H1 (cell line): ENCODE data around the gene RAB35. TPM values are rescaled to one million over a fixed set of nuclear protein-coding genes. Genes with fewer than 3 reads are reported as not detected.

Experiments
- CTCF ChIA-PET: fragments of 300-600 bp; sonication (Branson Sonifier 250); formaldehyde crosslinking; loops from one replicate; lab custom pipeline; 2021; ENCODE audit not compliant: partially characterized antibody; lab: Charles Lee
- POLR2A ChIA-PET: fragments of 300-600 bp; sonication (Branson Sonifier 250); formaldehyde crosslinking; loops from one replicate; lab custom pipeline; 2021; ENCODE audit warnings: inconsistent platforms; ENCODE audit not compliant: partially characterized antibody; lab: Charles Lee
- DNase-seq, 2 experiments: peaks; one replicate each; pipeline versions ENCODE4 v3.0.0 to v3.0.0-alpha.2; 2010 to 2022; ENCODE audit warnings: low spot score in 2 of 2, low read depth in 1 of 2, mixed read lengths in 1 of 2
- FAIRE-seq: peaks from 2 replicates; lab custom pipeline; 2011; peaks lifted over from hg19 to GRCh38; lab: Jason Lieb, UNC
- H2AFZ ChIP-seq: 2 replicates; pipeline ENCODE4 v1.8.1; 2012; ENCODE audit warnings: low read length, inconsistent platforms
- H2AK5ac ChIP-seq: 2 replicates; pipeline ENCODE4 v1.6.1; 2013; ENCODE audit warnings: low read depth, low read length
- H2BK120ac ChIP-seq: replicated peaks from 2 replicates; pipeline ENCODE3; 2013; ENCODE audit warnings: low read depth, low read length, inconsistent platforms
- H2BK12ac ChIP-seq: 2 replicates; pipeline ENCODE4 v1.6.1; 2013; ENCODE audit warnings: low read depth, low read length
- H2BK15ac ChIP-seq: 2 replicates; pipeline ENCODE4 v1.6.1; 2013; ENCODE audit warnings: low read length
- H2BK20ac ChIP-seq: 2 replicates; pipeline ENCODE4 v1.6.1; 2013; ENCODE audit warnings: low read length
- H2BK5ac ChIP-seq: 2 replicates; pipeline ENCODE4 v1.6.1; 2013; ENCODE audit warnings: low read depth, low read length
- H3K14ac ChIP-seq: 2 replicates; pipeline ENCODE4 v1.6.1; 2013; ENCODE audit warnings: inconsistent platforms; ENCODE audit not compliant: insufficient read length
- H3K18ac ChIP-seq: 2 replicates; pipeline ENCODE4 v1.6.1; 2013; ENCODE audit warnings: low read length; ENCODE audit errors: extremely low read depth
- H3K23ac ChIP-seq: 2 replicates; pipeline ENCODE4 v1.6.1; 2013; ENCODE audit warnings: inconsistent platforms; ENCODE audit not compliant: insufficient read length
- H3K23me2 ChIP-seq: 2 replicates; pipeline ENCODE4 v1.6.1; 2013; ENCODE audit warnings: low read depth, low read length
- H3K27ac ChIP-seq: 2 replicates; pipeline ENCODE4 v1.6.1; 2011; ENCODE audit warnings: low read depth, low read length, inconsistent platforms
- H3K27me3 ChIP-seq, 4 experiments: replicated peaks in 1 of 4; 1 replicate in 1 of 4; 2 replicates in 3 of 4; pipeline versions ENCODE4 v1.6.1 to v1.8.1; 2011 to 2013; ENCODE audit warnings: low read length in 3 of 4, mild to moderate bottlenecking in 3 of 4, inconsistent platforms in 2 of 4, mixed read lengths in 2 of 4, moderate library complexity in 1 of 4; ENCODE audit not compliant: control insufficient read depth in 3 of 4, insufficient read depth in 3 of 4; ENCODE audit errors: extremely low read depth in 1 of 4
- H3K36me3 ChIP-seq, 4 experiments: 2 replicates each; pipeline versions ENCODE4 v1.6.1 to v1.8.1; 2011 to 2013; ENCODE audit warnings: mild to moderate bottlenecking in 4 of 4, low read length in 3 of 4, moderate library complexity in 2 of 4, control low read depth in 1 of 4, inconsistent platforms in 1 of 4; ENCODE audit not compliant: insufficient read depth in 4 of 4, control insufficient read depth in 2 of 4
- H3K4ac ChIP-seq: replicated peaks from 2 replicates; pipeline ENCODE3; 2013; ENCODE audit warnings: low read length, low read depth, mixed read lengths, inconsistent platforms; ENCODE audit not compliant: insufficient read length
- H3K4me1 ChIP-seq, 4 experiments: replicated peaks in 1 of 4; 1 replicate in 1 of 4; 2 replicates in 3 of 4; pipeline versions ENCODE4 v1.6.1 to v1.8.1; 2011 to 2013; ENCODE audit warnings: low read length in 3 of 4, inconsistent platforms in 2 of 4, mixed read lengths in 1 of 4; ENCODE audit not compliant: insufficient read depth in 4 of 4, control insufficient read depth in 3 of 4
- H3K4me2 ChIP-seq, 2 experiments: 2 replicates each; pipeline versions ENCODE4 v1.6.1 to v1.8.1; 2011 to 2013; ENCODE audit warnings: low read depth in 2 of 2, low read length in 2 of 2, control low read depth in 1 of 2, inconsistent platforms in 1 of 2, mild to moderate bottlenecking in 1 of 2; ENCODE audit not compliant: insufficient read depth in 1 of 2
- H3K4me3 ChIP-seq, 4 experiments: fragments of 200-600, 300-600 bp in 1 of 4; sonication (generic), shearing (Covaris generic), sonication (Bioruptor Twin) in 1 of 4; 2 replicates each; pipeline versions ENCODE4 v1.5.1 to v1.8.1; 2011 to 2016; ENCODE audit warnings: low read length in 4 of 4, low read depth in 3 of 4, control low read depth in 2 of 4, inconsistent platforms in 2 of 4, mild to moderate bottlenecking in 2 of 4, mixed read lengths in 1 of 4, moderate library complexity in 1 of 4; ENCODE audit not compliant: insufficient read depth in 2 of 4; ENCODE audit errors: extremely low read depth in 1 of 4
- H3K56ac ChIP-seq: replicated peaks from 2 replicates; pipeline ENCODE3; 2013; ENCODE audit warnings: low read depth, mild to moderate bottlenecking, mixed read lengths, low read length, inconsistent platforms; ENCODE audit not compliant: insufficient read length
- H3K79me1 ChIP-seq: 2 replicates; pipeline ENCODE4 v1.6.1; 2013; ENCODE audit warnings: low read depth, low read length, control low read depth
- H3K79me2 ChIP-seq, 2 experiments: 2 replicates each; pipeline versions ENCODE4 v1.6.1 to v1.8.1; 2012 to 2013; ENCODE audit warnings: low read length in 2 of 2, mild to moderate bottlenecking in 2 of 2, inconsistent platforms in 1 of 2; ENCODE audit not compliant: insufficient read depth in 2 of 2, control insufficient read depth in 1 of 2
- H3K9ac ChIP-seq, 4 experiments: replicated peaks in 1 of 4; 1 replicate in 1 of 4; 2 replicates in 3 of 4; pipeline versions ENCODE4 v1.6.1 to v1.8.1; 2011 to 2013; ENCODE audit warnings: low read depth in 3 of 4, low read length in 3 of 4, control low read depth in 2 of 4, mild to moderate bottlenecking in 2 of 4, moderate library complexity in 2 of 4, inconsistent platforms in 1 of 4; ENCODE audit errors: extremely low read depth in 1 of 4
- H3K9me3 ChIP-seq, 2 experiments: 2 replicates each; pipeline versions ENCODE4 v1.6.1 to v1.8.1; 2012 to 2013; ENCODE audit warnings: mild to moderate bottlenecking in 2 of 2, moderate library complexity in 2 of 2, control low read depth in 1 of 2, inconsistent platforms in 1 of 2, low read depth in 1 of 2, low read length in 1 of 2, mixed read lengths in 1 of 2; ENCODE audit not compliant: insufficient read depth in 2 of 2
- H4K20me1 ChIP-seq, 2 experiments: replicated peaks in 1 of 2; 2 replicates each; pipeline versions ENCODE3 to v1.8.1; 2011 to 2013; ENCODE audit warnings: inconsistent platforms in 2 of 2, low read length in 2 of 2, mild to moderate bottlenecking in 1 of 2; ENCODE audit not compliant: insufficient read depth in 2 of 2, control insufficient read depth in 1 of 2
- H4K5ac ChIP-seq: 2 replicates; pipeline ENCODE4 v1.6.1; 2013; ENCODE audit warnings: low read length, low read depth, mixed read lengths, inconsistent platforms; ENCODE audit not compliant: insufficient read length
- H4K8ac ChIP-seq: 2 replicates; pipeline ENCODE4 v1.8.0; 2013; ENCODE audit warnings: mild to moderate bottlenecking, moderate library complexity, low read length, inconsistent platforms; ENCODE audit not compliant: insufficient read depth; ENCODE audit errors: extremely low read depth
- H4K91ac ChIP-seq: replicated peaks from 2 replicates; pipeline ENCODE3; 2013; ENCODE audit warnings: low read length, mixed read lengths, inconsistent platforms; ENCODE audit not compliant: insufficient read length
- CBX5 ChIP-seq: fragments of 300-800, 300-1000 bp; sonication (generic); IDR thresholded peaks from 2 replicates; pipeline ENCODE4 v1.7.1; 2016; ENCODE audit warnings: antibody characterized with exemption, low read length, low read depth
- CBX8 ChIP-seq: fragments of 300-800, 300-1000 bp; sonication (generic); IDR thresholded peaks from 2 replicates; pipeline ENCODE4 v1.7.1; 2016; ENCODE audit warnings: low read depth, low read length, borderline replicate concordance
- CHD2 ChIP-seq: IDR thresholded peaks from 2 replicates; pipeline ENCODE4 v1.6.1; 2012; ENCODE audit warnings: low read length, improper control_type of control experiment
- GABPA ChIP-seq: IDR thresholded peaks from 2 replicates; pipeline ENCODE4 v1.6.1; 2011; ENCODE audit warnings: mild to moderate bottlenecking, low read length, moderate library complexity, borderline replicate concordance; ENCODE audit not compliant: insufficient read depth
- SIN3A ChIP-seq, 2 experiments: IDR thresholded peaks in 1 of 2; conservative IDR thresholded peaks in 1 of 2; 2 replicates each; pipeline ENCODE4 v1.6.1; 2011 to 2012; ENCODE audit warnings: low read length in 2 of 2, improper control_type of control experiment in 1 of 2, low read depth in 1 of 2, mild to moderate bottlenecking in 1 of 2
- SIX5 ChIP-seq: IDR thresholded peaks from 2 replicates; pipeline ENCODE4 v1.6.1; 2011; ENCODE audit warnings: mild to moderate bottlenecking, low read depth, low read length
- SRF ChIP-seq: IDR thresholded peaks from 2 replicates; pipeline ENCODE4 v1.6.1; 2011; ENCODE audit warnings: mild to moderate bottlenecking, low read depth, low read length, moderate library complexity
- SUZ12 ChIP-seq: fragments of 200-600 bp; sonication (generic); IDR thresholded peaks from 2 replicates; pipeline ENCODE4 v1.6.1; 2012; ENCODE audit warnings: mild to moderate bottlenecking, inconsistent platforms, low read length, moderate library complexity, mixed read lengths
- TAF1 ChIP-seq: IDR thresholded peaks from 2 replicates; pipeline ENCODE4 v1.6.1; 2011; ENCODE audit warnings: mild to moderate bottlenecking, low read depth, low read length
- TBP ChIP-seq: IDR thresholded peaks from 2 replicates; pipeline ENCODE4 v1.6.1; 2011; ENCODE audit warnings: low read depth, low read length, improper control_type of control experiment
- WGBS, 2 experiments: shearing (Covaris generic) in 1 of 2; methylation state at CpG; one replicate each; pipeline versions ENCODE4 v1.1.6 to v1.1.7; 2013 to 2015; ENCODE audit warnings: low lambda C conversion rate in 2 of 2, mixed read lengths in 2 of 2, inconsistent platforms in 1 of 2, low coverage in 1 of 2, missing lambda C conversion rate in 1 of 2; ENCODE audit not compliant: insufficient replicate concordance in 2 of 2, insufficient coverage in 1 of 2, insufficient read length in 1 of 2; ENCODE audit errors: extremely low coverage in 1 of 2, missing lambda C conversion rate in 1 of 2; 5-methylcytosine and 5-hydroxymethylcytosine counted together
- polyA plus RNA-seq, 7 experiments: library from polyadenylated mRNA; depleted of rRNA in 3 of 7; stranded (reverse) in 5 of 7; unstranded in 2 of 7; fragments of >200 nt in 5 of 7; fragments of 200-250 nt in 2 of 7; gene quantifications; 1 replicate in 5 of 7; 2 replicates in 1 of 7; 4 replicates in 1 of 7; pipeline versions ENCODE4 v1.2.1 to v1.2.3, GENCODE V29; 2011 to 2013; ENCODE audit warnings: missing spikeins in 2 of 7, mixed read lengths in 2 of 7
- total RNA-seq: library from RNA; stranded (reverse); fragmentation: NEBNext Ultra II Directional; extraction: Animal tissue kit (Norgen Biotek cat#: 25700); gene quantifications from 2 replicates; pipeline ENCODE4 v1.2.1, GENCODE V29; 2021
- TF ChIP-seq, protein P1 (sequence below): IDR thresholded peaks from 2 replicates; pipeline ENCODE4 v1.6.1; 2012; ENCODE audit warnings: inconsistent platforms

Gene RAB35
- total and polyA plus RNA-seq, 2 of the 8 experiments (the other 6 are each of a cell fraction or from before 2014, with no cell fraction given), result 33.4 to 39.0 TPM

DNA sequence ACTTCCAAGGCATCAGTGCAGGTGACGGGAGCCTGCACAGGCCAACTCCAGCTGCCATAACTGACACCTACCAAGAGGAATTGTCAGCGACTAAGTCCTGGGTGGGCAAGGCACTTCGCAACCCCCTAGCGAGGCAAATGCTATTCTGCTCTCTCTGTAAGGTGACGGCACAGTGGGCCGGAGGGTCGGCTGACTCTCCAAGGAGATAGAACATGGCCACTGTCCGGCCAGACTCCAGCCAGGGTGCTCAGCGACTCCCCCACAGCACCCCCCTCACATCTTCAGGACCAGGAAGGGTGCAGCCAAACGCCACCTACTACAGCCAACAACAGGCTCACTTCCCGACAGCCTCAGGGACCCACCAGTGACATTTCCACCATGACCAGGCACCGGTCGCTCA lies 13.2 kb downstream of the RAB35 start:
- 94% methylated on average over 13 of the region's 13 CpGs; no CpG with 5 or more reads in 1 of the 2 experiments for WGBS, 2 experiments
- no peak overlapping the region for H2AK5ac ChIP-seq
- H3K4me2 ChIP-seq, result no peak overlapping the region

More for the DNA sequence above, 13.2 kb downstream of the RAB35 start:
- H2BK120ac ChIP-seq, result no peak overlapping the region
- TF ChIP-seq SUZ12 (no peak), TBP (no peak), SRF (no peak), CBX5 (no peak), GABPA (no peak), TAF1 (no peak), CBX8 (no peak), SIN3A (conservative IDR thresholded peaks at IDR 0.05 in 1 of 2, IDR thresholded peaks at IDR 0.05 in 1 of 2; ENCODE audit: low read depth in 1 of 2, low read length in 2 of 2) (no peak), SIX5 (no peak), CHD2 (no peak)
- TF ChIP-seq, protein P1, sequence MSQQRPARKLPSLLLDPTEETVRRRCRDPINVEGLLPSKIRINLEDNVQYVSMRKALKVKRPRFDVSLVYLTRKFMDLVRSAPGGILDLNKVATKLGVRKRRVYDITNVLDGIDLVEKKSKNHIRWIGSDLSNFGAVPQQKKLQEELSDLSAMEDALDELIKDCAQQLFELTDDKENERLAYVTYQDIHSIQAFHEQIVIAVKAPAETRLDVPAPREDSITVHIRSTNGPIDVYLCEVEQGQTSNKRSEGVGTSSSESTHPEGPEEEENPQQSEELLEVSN, result no peak
- H3K36me3 ChIP-seq, result peaks cover 0 to 12% (median 4%) of the 10 kb centered on the region in 4 experiments; a peak in 6 of 8 replicates
- H3K9me3 ChIP-seq, result no peaks in the 10 kb centered on the region
- no peak overlapping the region for H2BK20ac ChIP-seq
- H3K56ac ChIP-seq, result no peak overlapping the region
- peaks cover 0 to 53% of the 10 kb centered on the region in 2 experiments; a peak in 3 of 4 replicates for H3K79me2 ChIP-seq
- 0 out of 2 replicates have a peak overlapping the region, but pooled peaks have one; percentile 18 for H2BK15ac ChIP-seq
- no peak overlapping the region for H3K9ac ChIP-seq
- ChIA-PET CTCF (interaction anchor here (1.1 to 2.6 kb wide), 6 partner anchors 9 to 31 kb away, joined by 3 to 12 read pairs (median 4); partner anchors contain the start of gene RAB35), POLR2A (interaction anchor here (1.3 to 6.3 kb wide), 7 partner anchors 9 to 97 kb away, joined by 5 to 52 read pairs (median 10); partner anchors contain the start of genes RAB35 and RPLP0)
- DNase-seq (no peak), FAIRE-seq (no peak)
- no peak overlapping the region for H3K4me3 ChIP-seq
- H3K4ac ChIP-seq, result no peak overlapping the region
- peaks cover 6 to 18% of the 10 kb centered on the region in 2 experiments for H4K20me1 ChIP-seq
- H2BK12ac ChIP-seq, result no peak overlapping the region
- H4K91ac ChIP-seq, result no peak overlapping the region
- no peaks in the 10 kb centered on the region for H3K23me2 ChIP-seq
- no peak overlapping the region for H3K23ac ChIP-seq
- H3K18ac ChIP-seq, result no peak overlapping the region
- H3K4me1 ChIP-seq, result peaks cover 0 to 9% (median 5%) of the 10 kb centered on the region in 4 experiments; a peak in 5 of 7 replicates
- no peak overlapping the region for H3K27ac ChIP-seq
- H2AFZ ChIP-seq, result no peak overlapping the region
- peaks cover 7% of the 10 kb centered on the region; the same call in 1 of the 2 replicates for H3K79me1 ChIP-seq
- no peak overlapping the region for H4K5ac ChIP-seq
- H4K8ac ChIP-seq, result peak overlapping the region; percentile 41; the same call in 1 of the 2 replicates
- H3K14ac ChIP-seq, result no peak overlapping the region
- H3K27me3 ChIP-seq, result no peaks in the 10 kb centered on the region
- H2BK5ac ChIP-seq, result no peak overlapping the region
